HG03442 (cell line): ENCODE results near the gene CA10.
A peak's percentile ranks its signal among the peaks of the same experiment; 100 is the strongest.

Source experiments
- ATAC-seq: cut with Tn5 transposase; IDR thresholded peaks from one replicate; pipeline ENCODE4 v1.9.1; 2021; ENCODE audit warnings: mild to moderate bottlenecking, moderate library complexity; ENCODE audit not compliant: unreplicated experiment

The CA10 gene

DNA sequence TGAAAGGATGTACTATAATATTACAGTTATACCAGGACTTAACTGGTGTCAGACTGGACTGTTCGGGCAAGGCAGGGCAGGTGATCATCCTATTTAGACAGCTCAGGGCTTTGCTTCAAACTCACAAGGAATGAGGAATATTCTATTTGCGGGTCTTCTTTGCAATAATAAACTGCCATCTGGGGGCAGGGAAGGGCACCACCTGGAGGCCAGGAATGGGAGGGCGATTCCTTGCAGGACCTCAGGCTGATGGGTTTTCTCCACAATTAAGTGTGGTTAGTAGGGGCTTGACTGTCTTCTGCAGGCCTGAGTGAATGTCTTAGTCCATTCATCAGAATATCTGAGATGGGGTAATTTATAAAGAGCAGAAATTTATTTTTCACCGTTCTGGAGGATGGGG is 424.1 kb downstream of the CA10 start:
- no peak for ATAC-seq

DNA sequence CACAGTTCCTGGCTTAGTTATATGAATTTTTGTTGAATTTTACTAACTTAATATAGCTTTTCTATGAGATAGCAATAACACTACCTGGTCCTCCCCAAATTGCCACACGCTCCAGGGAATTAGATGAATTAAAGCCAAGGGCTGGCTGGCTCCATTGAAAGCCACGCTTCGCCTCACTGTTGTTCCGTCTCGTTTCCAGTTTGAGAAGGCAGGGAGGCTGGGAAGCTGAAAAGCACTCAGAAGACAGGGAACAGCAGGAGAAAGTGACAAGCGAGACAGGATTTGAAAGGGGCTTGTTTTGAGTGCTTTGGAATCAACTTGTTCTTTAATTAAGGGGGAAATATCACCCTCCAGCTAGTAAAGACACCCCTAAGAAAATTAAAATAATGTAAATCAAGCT is 425.3 kb downstream of the CA10 start:
- ATAC-seq, result no peak

DNA sequence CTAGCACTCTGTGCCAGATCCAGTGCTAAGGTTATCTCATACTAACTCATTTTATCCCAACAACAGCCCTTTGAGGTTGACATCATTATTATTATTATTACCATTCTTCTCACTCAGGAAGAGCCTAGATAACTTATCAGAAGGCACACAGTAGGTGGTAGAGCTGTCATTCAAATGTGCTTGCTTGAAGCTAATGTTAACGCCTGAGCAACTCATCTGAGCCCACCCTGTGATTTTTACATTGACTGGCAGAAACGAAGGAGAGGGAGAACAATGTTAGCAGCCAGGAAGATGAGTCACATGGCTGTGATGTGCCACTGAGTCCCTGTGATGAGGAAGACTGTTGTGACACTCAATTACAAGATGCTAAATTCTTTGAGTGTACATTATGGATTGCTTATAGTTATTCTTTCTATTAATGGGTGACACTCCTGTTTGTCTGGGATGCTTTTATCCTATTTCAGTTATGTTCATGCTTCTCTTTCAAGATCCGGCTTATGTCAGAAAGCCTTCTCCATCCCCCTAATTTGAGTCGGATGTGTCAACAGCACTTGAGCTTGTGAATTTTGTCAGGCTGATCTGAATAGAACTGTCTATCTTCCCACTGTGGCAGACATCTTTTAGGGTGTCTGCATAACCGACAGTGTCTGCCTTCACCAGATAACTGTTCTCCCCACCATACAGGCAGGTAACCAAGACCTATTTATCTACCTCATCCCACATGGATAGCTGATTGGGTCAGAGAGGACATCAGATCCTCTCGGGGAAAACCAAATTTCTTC is 426.4 kb downstream of the CA10 start:
- ATAC-seq, result no peak

DNA sequence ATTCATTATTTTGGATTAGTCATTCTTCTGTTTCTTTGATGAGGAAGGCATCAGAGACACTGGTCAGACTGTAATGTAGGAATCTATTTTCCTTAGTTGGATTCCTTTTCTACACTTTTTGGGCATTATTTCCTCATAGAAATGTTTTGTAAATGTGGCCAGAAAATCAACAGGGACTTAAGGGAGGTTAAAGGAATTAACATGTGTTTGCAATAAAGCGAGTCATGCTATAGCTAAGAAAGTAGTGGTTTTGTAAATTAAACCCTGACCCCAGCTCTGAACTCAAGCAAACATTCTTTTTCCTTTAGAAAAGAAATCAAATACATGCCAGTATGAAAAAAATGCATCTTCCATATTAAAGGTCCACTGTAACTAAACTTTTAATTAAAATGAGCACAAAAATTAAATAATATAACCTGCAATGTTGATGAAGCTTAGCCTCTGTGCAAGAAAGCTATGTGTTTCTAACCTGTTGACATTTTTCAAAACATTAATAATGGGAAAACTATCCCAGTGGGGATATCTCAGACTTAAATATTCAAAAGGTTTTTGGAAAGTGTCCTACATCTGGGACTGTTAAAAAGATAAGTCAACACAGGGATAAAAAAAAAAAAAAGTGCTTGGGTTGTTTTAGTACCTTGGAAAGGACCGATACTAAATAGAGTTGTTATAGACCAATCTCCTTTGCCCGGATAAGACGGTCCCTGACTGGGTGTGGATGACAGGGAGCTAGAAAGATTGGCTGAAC is 428.0 kb downstream of the CA10 start:
- ATAC-seq, result no peak

DNA sequence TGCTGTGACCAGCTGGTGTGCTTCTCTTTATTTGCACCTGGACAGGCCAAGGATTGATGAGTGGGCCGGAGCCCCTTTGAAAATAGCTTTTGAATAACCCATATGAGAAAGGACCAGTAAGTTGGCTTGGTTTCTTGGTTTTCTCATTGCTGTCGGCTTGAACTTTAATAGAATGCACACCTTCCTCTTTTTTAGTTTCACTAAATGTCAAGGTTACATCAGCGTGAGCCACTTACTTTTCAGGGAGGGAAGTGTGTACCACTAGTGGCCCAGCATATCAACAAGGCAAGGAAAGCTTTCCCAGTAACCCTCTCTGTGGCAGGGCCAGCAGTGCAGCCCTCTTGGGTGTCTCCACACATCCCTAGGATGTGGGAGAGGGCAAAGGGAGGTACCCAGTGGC is 433.3 kb downstream of the CA10 start:
- ATAC-seq, result peak; percentile 82

DNA sequence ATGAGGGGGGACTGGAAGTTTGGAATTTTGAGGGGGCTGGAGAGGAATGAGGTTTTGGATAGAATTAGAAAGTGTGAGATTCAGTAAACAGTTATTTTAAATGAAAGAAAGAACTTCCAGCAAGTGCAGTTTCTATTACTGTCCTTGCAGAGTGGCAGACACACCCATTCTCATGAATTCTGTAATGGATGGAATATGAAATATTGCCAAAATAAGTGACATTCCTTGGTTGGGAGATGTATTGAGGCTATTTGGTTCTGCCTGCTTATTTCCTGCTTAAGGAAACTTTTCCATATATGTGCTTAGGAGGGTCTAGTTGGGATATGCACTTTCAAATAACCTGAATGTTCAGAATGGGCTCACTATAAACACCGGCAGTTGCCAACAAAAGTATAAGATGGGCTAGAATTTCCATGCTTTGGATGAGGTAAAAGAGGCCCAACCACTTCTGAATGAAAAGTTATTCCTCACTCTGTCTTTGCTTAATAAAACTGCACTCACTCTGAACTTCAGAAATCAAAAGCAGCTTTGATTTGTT is 434.4 kb downstream of the CA10 start:
- no peak for ATAC-seq

DNA sequence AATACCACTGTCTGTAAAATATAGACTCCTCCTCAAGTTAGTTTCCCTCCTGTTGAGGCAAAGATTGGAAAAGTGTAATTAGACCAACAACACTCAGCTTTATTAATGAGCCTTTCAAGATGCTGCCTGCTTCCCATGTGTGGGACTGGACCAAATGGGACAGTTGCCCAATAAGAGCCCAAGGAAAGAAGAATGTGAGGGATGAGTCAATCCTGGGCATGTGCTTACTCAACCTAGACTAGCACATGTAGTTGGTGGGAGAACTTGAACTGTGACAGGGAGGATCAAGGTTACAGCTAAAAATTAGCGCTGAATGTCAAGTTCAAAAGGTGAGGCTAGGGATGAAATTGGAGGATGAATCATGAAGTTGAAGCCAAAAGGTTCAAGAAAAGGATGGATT is 435.5 kb downstream of the CA10 start:
- no peak for ATAC-seq

DNA sequence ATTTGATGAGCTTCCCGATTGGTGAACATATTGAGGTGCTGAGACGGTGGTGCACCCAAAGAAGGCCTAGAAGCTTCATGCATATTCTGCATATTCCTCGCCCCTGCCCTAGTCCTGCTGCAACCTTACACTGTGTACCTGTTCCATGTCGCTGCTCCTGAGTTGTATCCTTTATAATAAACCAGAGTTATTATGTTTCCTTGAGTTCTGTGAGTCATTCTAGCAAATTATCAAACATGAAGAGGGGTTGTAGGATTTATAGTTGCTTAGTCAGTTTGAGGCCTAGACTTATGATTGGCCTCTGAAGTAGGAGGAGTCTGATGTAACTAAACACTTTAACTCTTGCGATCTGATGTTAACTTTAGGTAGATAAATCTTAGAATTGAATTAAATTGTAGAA is 436.8 kb downstream of the CA10 start:
- ATAC-seq, result no peak

DNA sequence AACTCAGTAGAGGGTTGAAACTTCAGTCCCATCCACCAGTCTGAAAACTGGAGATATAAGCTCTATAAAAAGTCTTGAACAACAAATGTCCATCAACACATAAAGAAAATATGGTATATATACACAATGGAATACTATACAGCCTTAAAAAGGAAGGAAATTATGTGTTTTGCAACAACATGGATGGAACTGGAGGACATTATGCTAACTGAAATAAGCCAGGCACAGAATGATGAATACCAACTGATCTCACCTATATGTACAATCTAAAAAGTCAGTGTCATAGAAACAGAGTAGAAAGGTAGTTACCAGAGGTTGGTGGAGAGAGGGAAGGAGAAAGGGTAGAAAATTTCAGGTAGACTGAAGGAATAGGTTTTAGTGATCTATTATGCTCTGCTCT is 438.1 kb downstream of the CA10 start:
- ATAC-seq, result no peak

DNA sequence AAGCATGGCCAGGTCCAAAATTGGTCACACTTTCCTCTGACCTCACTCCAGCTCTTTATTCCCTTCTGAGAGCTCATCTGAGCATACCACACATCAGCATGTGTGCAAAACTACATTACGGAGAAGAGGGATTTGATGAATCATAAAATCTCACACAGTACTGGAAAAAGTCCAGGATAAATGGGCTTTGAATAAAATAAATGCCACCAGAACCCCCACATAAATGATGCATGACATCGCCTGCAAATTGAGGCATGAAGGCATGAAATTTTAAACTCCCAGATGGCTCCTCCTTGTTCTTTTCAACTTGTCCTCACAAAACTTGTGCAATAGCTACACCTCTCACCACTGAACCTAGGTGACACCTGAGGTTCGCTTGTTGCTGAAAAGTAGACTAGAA is 439.5 kb downstream of the CA10 start:
- ATAC-seq, result no peak

DNA sequence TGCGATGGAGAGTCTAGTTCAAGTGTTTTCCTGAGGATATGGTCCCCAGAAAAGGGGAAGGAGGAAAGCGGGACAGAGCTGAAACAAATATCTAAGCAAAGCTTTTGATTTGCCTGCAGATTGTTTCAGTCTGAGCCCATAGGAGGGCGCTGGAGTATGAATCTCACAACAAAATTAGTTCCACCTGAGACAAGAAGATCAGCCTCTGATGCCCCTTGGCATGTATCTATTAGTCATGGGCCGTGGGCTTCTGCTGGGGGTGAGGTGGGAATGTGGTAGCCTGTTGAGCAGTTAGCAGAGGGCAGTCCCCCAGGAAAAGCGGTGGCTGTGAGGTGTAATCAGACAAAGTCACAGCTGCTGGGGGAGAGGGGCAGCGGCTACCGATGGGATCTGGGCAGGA is 446.9 kb downstream of the CA10 start:
- ATAC-seq, result no peak

DNA sequence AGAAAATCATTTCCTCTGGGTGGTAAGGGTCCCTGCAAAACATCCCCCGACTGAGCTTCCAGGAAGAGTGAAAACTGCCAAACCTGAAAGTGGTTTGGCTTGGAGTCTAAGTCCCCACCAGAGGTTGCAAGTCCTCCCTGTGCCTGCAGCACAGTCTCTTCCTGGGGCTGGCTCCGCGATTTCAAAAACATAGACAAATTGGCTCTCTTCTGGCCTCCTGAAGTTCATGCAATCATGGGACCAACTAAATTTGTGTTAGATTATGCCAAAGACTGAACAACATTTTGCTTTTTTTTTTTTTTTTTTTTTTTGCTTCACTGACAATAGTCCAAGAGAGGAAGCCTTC is 447.9 kb downstream of the CA10 start:
- ATAC-seq, result no peak

DNA sequence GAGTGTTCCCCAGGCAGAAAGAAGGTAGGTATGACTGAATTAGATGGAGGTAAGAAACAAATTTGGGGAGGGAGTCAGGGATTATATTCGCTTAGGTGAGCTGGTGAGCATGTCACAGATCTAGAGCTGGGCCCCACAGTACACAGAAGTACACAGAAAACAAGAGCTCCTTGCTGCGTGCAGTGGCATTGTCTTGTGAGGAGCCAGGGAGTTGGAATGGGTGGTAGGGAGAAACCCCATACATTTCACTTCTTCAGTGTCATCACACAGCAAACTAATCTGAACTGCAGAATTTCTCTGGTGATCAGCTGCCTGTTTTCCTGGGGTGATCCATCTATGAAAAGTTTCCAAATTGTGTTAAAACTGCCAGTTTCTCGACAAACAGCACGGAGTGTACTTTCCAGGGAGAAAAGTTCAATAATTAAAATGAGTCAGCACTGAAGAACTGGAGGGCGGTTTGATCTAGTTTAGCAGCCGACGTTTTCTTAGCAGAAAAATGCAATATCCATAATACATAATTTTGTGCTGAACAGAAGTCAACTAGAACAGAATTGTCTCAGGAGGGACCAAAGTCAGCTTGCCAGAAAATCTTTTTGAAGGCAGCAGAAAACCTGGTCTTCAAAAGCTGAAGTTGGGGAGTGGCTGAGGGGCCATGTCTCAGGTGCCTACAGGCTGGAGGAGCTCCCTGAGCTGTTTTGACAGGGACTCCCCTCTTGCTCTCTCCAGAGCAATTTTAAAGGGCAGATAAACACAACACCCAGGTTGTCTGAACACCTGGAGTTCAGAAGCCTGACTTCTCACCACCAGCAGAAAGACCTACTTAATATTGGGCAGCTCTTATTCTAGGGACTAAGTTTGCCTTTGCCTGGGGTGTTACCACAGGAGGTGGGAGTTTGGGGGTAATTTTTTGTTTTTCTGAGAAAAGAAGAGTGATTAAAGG is 448.6 kb downstream of the CA10 start:
- no peak for ATAC-seq

DNA sequence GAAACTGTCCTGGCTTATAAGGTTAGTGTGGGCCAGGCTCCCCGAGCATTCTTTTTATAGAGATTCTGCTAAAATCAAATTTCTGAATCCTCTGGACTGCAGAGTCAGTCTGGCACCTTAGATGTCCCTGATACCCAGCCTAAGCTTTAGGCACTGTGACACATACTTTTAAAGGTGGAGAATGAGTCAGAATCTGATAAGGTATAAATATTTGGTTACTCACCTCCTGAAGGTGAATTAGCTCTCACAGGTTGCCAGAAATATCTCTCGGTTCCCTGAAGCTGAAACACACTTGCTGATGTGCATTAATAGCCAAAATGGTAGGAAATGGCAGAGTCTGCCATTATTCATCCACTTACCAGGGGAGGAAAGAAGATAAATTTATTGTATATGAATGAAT is 451.3 kb downstream of the CA10 start:
- ATAC-seq, result no peak

DNA sequence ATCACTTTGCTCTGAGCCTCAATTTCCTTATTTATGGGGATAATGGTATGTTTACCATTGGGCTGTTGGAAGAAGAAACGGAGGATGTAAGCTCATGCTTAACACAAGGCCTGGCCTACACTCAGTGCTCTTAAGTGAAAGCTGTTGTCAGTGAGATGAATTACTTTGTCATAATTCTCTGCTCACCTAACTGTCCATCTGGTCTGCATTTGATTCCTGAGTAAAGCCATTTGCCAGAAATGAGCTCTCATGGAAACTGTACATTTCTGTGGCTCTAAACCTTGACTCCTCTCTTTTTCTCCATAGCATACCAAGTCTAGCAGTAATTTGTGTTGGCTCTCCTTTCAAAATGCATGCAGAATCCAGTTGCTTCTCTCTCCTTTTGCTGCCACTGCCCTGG is 452.4 kb downstream of the CA10 start:
- no peak for ATAC-seq

DNA sequence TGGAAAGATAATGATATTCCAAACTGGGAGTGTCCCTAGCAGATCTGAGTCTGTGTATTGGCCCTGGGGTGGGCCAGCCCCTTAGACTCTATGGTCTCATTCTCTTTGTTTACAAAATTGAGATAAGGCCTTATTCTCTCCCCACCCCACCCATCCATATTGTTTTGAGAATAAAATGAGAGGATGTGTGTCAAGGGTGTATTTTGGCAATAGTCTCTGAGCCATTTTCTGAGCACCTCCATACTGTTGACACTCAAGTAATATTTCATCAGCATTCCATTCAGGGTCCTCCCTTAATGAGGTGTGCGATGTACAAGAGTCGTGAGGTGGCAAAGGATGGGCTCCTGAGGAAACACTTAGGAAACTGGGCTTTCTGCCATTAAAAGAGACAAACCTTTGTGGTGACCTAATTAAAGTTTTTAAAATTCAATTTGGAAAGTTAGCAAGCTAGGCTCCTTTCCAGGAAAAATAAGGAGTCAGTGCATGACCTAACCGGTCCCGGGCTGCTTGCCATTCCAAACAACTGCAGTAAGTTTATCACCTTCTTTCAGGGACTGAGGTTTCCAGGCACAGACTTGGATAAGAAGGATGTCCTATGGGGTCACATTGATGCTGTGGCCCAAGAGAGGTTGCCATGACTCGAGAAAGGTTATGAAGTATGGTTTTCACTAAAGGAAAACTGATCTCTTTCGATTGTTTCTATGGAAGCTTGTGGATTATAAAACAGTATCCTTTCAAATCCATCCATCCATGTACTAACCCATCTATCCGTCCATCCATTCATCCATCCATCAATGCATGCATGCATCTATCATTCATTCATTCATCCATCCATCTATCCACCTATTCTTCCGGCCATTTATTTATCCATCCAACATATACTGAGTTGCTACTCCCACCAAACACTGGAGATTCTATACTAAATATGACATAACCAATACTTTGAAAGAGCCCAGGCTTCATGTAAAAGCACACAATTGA is 454.9 kb downstream of the CA10 start:
- ATAC-seq, result no peak

DNA sequence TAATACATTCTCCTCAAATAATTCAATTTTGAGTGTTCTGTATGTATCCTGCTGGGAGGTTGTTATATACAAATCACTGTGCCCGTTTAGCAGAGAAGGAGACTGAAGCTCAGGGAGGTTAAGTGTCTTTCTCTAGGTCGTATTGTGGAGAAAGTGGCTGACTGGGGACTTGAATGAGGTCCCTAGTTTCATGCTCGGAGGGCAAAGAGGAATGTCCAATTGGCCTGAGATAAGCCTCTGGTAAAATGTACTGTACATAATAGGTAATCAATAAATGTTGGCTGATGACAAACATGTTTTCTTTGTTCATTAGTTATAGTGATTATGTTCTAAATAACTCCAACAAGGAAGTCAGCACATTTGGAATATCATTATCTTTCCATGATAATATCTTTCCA is 455.6 kb downstream of the CA10 start:
- ATAC-seq, result no peak

DNA sequence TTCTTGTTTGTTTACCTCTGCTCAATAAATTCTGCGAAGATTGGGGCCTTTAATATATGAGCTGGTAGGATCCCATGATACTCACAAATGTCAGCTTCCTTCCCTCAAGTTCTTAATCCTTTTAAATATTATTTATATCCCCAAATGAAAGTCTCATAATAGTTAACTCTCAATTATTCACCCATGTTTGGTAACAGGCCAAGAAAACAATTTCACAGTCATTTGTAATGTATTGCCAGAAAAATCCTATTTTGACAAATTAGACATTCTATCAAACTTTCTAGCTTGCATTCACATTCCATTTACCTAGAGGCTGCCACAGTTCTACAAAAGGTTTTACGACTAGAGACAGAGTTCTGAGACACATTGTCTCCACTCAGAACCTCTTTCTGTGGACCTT is 457.0 kb downstream of the CA10 start:
- no peak for ATAC-seq

DNA sequence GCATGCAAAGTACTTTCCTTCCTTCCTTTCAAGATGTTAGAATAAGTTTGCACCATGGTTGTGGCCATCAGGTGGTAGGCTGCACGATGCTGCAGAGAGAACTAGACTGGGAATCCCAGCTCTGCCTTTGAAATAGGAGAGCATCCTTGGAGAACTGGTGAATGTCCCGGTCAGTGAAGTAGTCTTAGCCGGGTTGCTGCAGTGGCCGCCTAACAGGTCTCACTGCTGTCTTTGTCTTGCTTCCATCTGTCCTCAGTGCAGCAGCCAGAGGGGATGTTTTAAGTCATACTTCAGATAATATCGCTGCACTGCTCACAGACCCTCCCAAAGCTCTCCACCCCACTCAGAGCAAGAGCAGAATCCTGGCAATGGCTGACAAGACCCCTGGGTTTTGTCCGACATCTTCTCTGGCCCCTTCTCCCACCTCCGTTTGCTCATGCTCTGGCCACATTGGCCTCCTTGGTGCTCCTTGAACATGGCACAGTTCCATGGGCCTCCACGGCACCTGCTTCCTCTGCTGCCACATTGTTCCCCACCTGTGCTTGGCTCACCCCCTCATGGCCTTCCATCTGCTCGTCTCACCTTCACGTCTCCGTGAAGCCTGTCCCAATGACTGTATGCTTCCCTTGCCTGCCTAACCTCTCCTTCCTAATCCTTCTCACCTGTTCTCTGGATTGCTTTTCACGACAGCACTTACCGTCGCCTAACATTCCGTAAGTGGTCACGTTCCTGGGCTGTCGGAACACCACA is 458.3 kb downstream of the CA10 start:
- ATAC-seq, result no peak
